Adipocyte (in vitro differentiated cells): Measurements from ENCODE around the gene SGMS1.
"Not testable (repeated sequence)": the region's sequence is repeated elsewhere in the genome, so short reads cannot be mapped to it uniquely, and the experiment has no call there.

ENCODE experiments used
- DNase-seq: peaks from one replicate; pipeline ENCODE4 v3.0.0-alpha.2; 2015; ENCODE audit warnings: low read depth
- H3K27me3 ChIP-seq: replicated peaks from 2 replicates; pipeline ENCODE4 v1.7.0; 2013; ENCODE audit warnings: mild to moderate bottlenecking, low read length, moderate library complexity; ENCODE audit not compliant: control insufficient read depth, insufficient read depth
- H3K36me3 ChIP-seq: 2 replicates; pipeline ENCODE4 v1.7.0; 2013; ENCODE audit warnings: low read length, mild to moderate bottlenecking, moderate library complexity; ENCODE audit not compliant: control insufficient read depth, insufficient read depth, severe bottlenecking
- H3K4me1 ChIP-seq: 2 replicates; pipeline ENCODE4 v1.7.0; 2013; ENCODE audit warnings: mild to moderate bottlenecking, low read length, moderate library complexity; ENCODE audit not compliant: control insufficient read depth, insufficient read depth
- H3K4me3 ChIP-seq: 2 replicates; pipeline ENCODE4 v1.7.0; 2013; ENCODE audit warnings: mild to moderate bottlenecking, low read length, moderate library complexity
- H3K9ac ChIP-seq: 2 replicates; pipeline ENCODE4 v1.7.0; 2013; ENCODE audit warnings: mild to moderate bottlenecking, low read length, moderate library complexity
- H3K9me3 ChIP-seq: 2 replicates; pipeline ENCODE4 v1.7.0; 2013; ENCODE audit warnings: mild to moderate bottlenecking, low read length, moderate library complexity; ENCODE audit not compliant: control insufficient read depth

Gene SGMS1

DNA sequence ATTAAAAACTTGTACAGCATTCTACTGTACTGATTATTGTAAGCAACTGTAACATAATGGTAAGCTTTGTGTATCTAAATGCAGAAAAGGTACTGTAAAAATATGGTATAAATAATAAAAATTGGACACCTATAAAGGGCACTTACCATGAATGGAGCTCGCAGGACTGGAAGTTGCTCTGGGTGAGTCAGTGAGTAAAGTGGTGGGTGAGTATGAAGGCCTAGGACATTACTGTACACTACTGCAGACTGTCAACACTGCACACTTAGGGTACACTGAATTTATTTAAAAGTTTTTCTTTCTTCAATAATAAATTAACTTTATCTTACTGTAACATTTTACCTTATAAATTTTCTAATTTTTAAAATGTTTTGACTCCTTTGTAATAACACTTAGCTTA lies 253.8 kb downstream of the SGMS1 start:
- peaks cover 21% of the 10 kb centered on the region for H3K4me1 ChIP-seq
- H3K9ac ChIP-seq: no peak overlapping the region
- no peak overlapping the region for H3K4me3 ChIP-seq
- DNase-seq: no peak
- no peaks in the 10 kb centered on the region for H3K9me3 ChIP-seq
- no peaks in the 10 kb centered on the region for H3K27me3 ChIP-seq
- H3K36me3 ChIP-seq: no peaks in the 10 kb centered on the region

GRCh38 chr10:50367732-50368131 lies 256.0 kb downstream of the SGMS1 start:
- Histone ChIP-seq H3K9ac (no peak overlapping the region), H3K27me3 (no peaks in the 10 kb centered on the region), H3K4me3 (no peak overlapping the region), H3K9me3 (no peaks in the 10 kb centered on the region), H3K4me1 (no peaks in the 10 kb centered on the region), H3K36me3 (no peaks in the 10 kb centered on the region)
- DNase-seq: peak; percentile 67

- not testable (repeated sequence) for H3K9me3 ChIP-seq, H3K4me1 ChIP-seq, H3K27me3 ChIP-seq, H3K36me3 ChIP-seq, H3K4me3 ChIP-seq, H3K9ac ChIP-seq, DNase-seq
Observed at GRCh38 chr10:50366421-50366820, 257.3 kb downstream of the SGMS1 start.

- not testable (repeated sequence) for H3K27me3 ChIP-seq, DNase-seq, H3K9ac ChIP-seq, H3K36me3 ChIP-seq, H3K4me3 ChIP-seq, H3K9me3 ChIP-seq
- H3K4me1 ChIP-seq: peaks cover 11% of the 10 kb centered on the region
Observed at GRCh38 chr10:50364730-50365129, 259.0 kb downstream of the SGMS1 start.

GRCh38 chr10:50362547-50363125 lies 261.1 kb downstream of the SGMS1 start:
- H3K9me3 ChIP-seq: no peaks in the 10 kb centered on the region
- no peak overlapping the region for H3K4me3 ChIP-seq
- H3K36me3 ChIP-seq: no peaks in the 10 kb centered on the region
- H3K4me1 ChIP-seq: peaks cover 23% of the 10 kb centered on the region
- H3K9ac ChIP-seq: no peak overlapping the region
- no peak for DNase-seq
- H3K27me3 ChIP-seq: no peaks in the 10 kb centered on the region

DNA sequence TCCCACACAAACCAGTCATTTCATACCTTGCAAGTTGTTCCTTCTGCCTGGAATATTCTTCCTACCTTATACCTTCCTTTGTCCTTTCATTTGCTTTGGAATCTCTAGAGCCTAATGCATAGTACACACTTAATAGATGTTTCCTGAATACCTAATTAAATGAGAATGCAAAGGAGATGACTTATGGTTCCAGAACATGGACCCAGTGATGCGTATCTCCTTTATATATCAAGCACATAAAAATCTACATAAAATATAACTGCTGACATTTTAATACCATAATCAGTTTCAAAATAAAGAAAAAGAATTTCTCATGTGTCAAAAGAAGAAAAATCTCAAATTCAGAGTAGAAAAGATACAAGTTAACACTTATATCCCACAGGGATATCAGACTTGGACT lies 261.8 kb downstream of the SGMS1 start:
- H3K36me3 ChIP-seq: no peaks in the 10 kb centered on the region
- H3K27me3 ChIP-seq: no peaks in the 10 kb centered on the region
- no peak overlapping the region for H3K9ac ChIP-seq
- H3K4me1 ChIP-seq: peaks cover 23% of the 10 kb centered on the region
- no peak overlapping the region for H3K4me3 ChIP-seq
- no peaks in the 10 kb centered on the region for H3K9me3 ChIP-seq
- no peak for DNase-seq

DNA sequence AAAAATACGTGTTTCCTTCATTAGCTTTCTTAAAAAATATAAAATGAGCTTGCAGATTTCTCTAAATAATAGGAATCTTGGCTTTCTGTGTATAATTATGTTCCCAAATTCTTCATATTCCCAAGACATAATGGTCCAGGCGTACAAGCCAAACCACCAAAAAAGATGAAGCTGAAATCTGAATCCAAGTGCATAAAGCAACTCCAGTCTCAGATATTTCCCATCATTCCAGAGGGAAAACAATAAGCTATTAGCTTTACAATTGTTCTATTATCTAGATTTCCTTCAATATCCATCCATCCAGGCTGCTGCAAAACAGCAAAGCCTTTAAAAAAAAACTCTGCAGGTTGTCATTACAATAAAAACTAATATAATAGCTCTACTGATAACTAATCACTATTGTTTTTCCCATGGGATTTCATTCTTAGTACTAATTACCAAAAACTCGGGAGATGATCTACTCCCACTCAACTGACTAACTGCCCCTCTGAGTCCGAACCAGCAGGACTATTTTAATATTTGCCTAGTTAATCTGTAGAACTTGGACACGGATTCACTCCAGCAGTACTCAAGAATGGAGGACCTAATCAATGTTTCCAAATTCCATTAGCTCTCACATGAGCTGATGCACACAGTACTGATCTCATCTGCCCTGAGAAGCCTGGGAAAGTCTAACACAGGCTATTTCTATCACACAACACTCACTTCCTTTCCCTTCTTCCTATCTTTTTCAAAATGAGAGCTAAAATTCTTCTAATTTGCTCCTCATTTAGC lies 263.5 kb downstream of the SGMS1 start:
- Histone ChIP-seq H3K27me3 (no peaks in the 10 kb centered on the region), H3K4me3 (peak overlapping the region; percentile 42), H3K4me1 (peaks cover 23% of the 10 kb centered on the region), H3K36me3 (no peaks in the 10 kb centered on the region), H3K9ac (peak overlapping the region; percentile 41), H3K9me3 (no peaks in the 10 kb centered on the region)
- DNase-seq: no peak

GRCh38 chr10:50358925-50359687 lies 264.6 kb downstream of the SGMS1 start:
- H3K4me3 ChIP-seq: peak overlapping the region; percentile 16
- peaks cover 23% of the 10 kb centered on the region for H3K4me1 ChIP-seq
- no peaks in the 10 kb centered on the region for H3K9me3 ChIP-seq
- no peaks in the 10 kb centered on the region for H3K36me3 ChIP-seq
- peak overlapping the region; percentile 41 for H3K9ac ChIP-seq
- DNase-seq: no peak
- no peaks in the 10 kb centered on the region for H3K27me3 ChIP-seq

DNA sequence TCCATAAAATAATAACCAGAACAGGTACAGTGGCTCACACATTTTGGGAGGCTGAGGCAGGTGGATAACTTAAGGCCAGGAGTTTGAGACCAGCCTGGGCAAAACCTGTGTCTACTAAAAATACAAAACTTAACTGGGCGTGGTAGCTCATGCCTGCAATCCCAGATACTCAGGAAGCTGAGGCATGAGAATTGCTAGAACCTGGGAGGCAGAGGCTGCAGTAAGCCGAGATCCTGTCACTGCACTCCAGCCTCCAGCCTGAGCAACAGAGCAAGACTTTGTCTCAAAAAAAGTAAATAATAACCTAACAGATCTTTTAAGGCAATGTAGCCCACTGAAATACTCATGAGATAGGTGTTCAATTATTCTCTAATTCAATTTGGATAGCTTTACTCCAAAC lies 265.3 kb downstream of the SGMS1 start:
- H3K4me3 ChIP-seq: no peak overlapping the region
- H3K9me3 ChIP-seq: no peaks in the 10 kb centered on the region
- no peaks in the 10 kb centered on the region for H3K36me3 ChIP-seq
- no peaks in the 10 kb centered on the region for H3K27me3 ChIP-seq
- no peak overlapping the region for H3K9ac ChIP-seq
- H3K4me1 ChIP-seq: peaks cover 23% of the 10 kb centered on the region
- no peak for DNase-seq

GRCh38 chr10:50356481-50356832 lies 267.3 kb downstream of the SGMS1 start:
- peaks cover 23% of the 10 kb centered on the region for H3K4me1 ChIP-seq
- not testable (repeated sequence) for H3K9me3 ChIP-seq, H3K9ac ChIP-seq, H3K4me3 ChIP-seq, H3K27me3 ChIP-seq, H3K36me3 ChIP-seq, DNase-seq

DNA sequence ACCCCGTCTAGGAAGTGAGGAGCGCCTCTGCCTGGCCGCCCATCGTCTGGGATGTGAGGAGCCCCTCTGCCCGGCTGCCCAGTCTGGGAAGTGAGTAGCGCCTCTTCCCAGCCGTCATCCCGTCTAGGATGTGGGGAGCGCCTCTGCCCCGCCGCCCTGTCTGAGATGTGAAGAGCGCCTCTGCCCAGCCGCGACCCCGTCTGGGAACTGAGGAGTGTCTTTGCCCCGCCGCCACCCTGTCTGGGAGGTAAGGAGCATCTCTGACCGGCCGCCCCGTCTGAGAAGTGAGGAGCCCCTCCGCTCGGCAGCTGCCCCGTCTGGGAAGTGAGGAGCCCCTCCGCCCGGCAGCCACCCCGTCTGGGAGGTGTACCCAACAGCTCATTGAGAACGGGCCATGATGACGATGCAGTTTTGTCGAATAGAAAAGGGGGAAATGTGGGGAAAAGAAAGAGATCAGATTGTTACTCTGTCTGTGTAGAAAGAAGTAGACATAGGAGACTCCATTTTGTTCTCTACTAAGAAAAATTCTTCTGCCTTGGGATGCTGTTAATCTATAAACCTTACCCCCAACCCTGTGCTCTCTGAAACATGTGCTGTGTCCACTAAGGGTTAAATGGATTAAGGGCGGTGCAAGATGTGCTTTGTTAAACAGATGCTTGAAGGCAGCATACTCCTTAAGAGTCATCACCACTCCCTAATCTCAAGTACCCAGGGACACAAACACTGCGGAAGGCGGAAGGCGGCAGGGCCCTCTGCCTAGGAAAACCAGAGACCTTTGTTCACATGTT lies 267.9 kb downstream of the SGMS1 start:
- H3K36me3 ChIP-seq, H3K9ac ChIP-seq, H3K27me3 ChIP-seq, DNase-seq, H3K9me3 ChIP-seq, H3K4me3 ChIP-seq: not testable (repeated sequence)
- peaks cover 23% of the 10 kb centered on the region for H3K4me1 ChIP-seq
